Measurements from ENCODE around the gene MYL3. TPM values are rescaled to one million over a fixed set of nuclear protein-coding genes. Genes with fewer than 3 reads are reported as not detected.

Gene MYL3
- total RNA-seq, 1 experiment from 2014 or later = not detected

GRCh38 chr3:46893763-46894162 is 30.5 kb upstream of the MYL3 start:
- POLR2A ChIA-PET (ENCODE audit: unreplicated experiment) = no interaction called here
- CTCF ChIA-PET = no interaction called here
- no peak overlapping the region for H3K4me3 ChIP-seq
- no peaks in the 10 kb centered on the region for H3K9me2 ChIP-seq (ENCODE audit: insufficient read depth)
- no peaks in the 10 kb centered on the region for H3F3A ChIP-seq (ENCODE audit: insufficient read depth, low read depth)
- TF ChIP-seq CTCF (conservative IDR thresholded peaks at IDR 0.05) (no peak), EZH2 (IDR thresholded peaks at IDR 0.05; ENCODE audit: low read depth) (no peak)
- no peak overlapping the region for H2AFZ ChIP-seq
- H3K27ac ChIP-seq = no peak overlapping the region
- no peaks in the 10 kb centered on the region for H4K20me1 ChIP-seq (ENCODE audit: insufficient read depth)
- no peaks in the 10 kb centered on the region for H3K36me3 ChIP-seq (ENCODE audit: low read depth)
- no peaks in the 10 kb centered on the region for H3K27me3 ChIP-seq (ENCODE audit: insufficient read depth, low read depth)
- H3K79me2 ChIP-seq (ENCODE audit: low read depth) = no peaks in the 10 kb centered on the region
- BruUV-seq (replicated peaks) = no TSS peak
- H3K4me2 ChIP-seq = no peak overlapping the region
- H3K4me1 ChIP-seq (replicated peaks; ENCODE audit: insufficient read depth) = 0 out of 2 replicates have a peak, but pooled peaks cover 4% of the 10 kb centered on the region
- DNase-seq = no peak
- H3K9me3 ChIP-seq (ENCODE audit: insufficient read depth, low read depth) = no peaks in the 10 kb centered on the region
- intact Hi-C loops (cut with micrococcal nuclease; ENCODE audit: unreplicated experiment) = loop anchor here (2.0 kb wide), 1 partner anchor 35 kb away; no protein-coding TSS in a partner anchor

DNA sequence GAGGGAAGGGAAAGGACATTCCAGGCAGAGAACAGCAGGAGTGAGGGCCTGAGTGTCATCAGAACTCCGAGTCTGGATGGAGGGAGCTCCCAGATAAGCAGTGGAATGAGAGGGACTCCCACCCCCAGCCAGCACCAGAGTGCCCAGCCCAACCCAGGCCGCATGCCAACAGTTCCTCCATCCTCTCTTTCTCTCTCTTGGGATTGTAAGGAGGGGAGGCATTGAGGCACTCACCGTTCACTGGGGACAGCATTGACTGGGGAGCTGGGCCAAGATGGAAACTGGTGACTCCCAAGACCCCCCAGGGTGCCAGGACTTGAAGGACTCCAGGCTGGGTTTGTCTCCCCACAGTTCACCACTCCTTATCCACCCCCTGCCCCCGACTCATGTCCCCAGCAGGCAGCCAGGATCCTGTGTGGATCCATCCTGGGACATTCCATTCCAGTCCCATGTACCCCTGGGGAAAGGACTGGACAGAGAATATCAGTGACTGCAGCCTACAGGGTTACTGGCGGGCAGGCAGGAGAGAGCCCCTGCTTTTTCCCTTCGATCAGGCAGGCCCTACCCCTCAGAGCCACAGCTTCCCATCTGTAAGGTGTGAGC is 30.0 kb upstream of the MYL3 start:
- BruUV-seq (replicated peaks) = no TSS peak
- H2AFZ ChIP-seq = no peak overlapping the region
- POLR2A ChIA-PET (ENCODE audit: unreplicated experiment) = no interaction called here
- no peak for DNase-seq
- no peak overlapping the region for H3K4me3 ChIP-seq
- intact Hi-C loops (cut with micrococcal nuclease; ENCODE audit: unreplicated experiment) = loop anchor here (2.0 kb wide), 1 partner anchor 36 kb away; no protein-coding TSS in a partner anchor
- H3K4me1 ChIP-seq (replicated peaks; ENCODE audit: insufficient read depth) = 0 out of 2 replicates have a peak, but pooled peaks cover 4% of the 10 kb centered on the region
- no peak for TF ChIP-seq CTCF (conservative IDR thresholded peaks at IDR 0.05)
- TF ChIP-seq EZH2 (IDR thresholded peaks at IDR 0.05; ENCODE audit: low read depth) = no peak
- H3K9me3 ChIP-seq (ENCODE audit: insufficient read depth, low read depth) = no peaks in the 10 kb centered on the region
- H3K79me2 ChIP-seq (ENCODE audit: low read depth) = no peaks in the 10 kb centered on the region
- H3K27me3 ChIP-seq (ENCODE audit: insufficient read depth, low read depth) = no peaks in the 10 kb centered on the region
- H3K4me2 ChIP-seq = no peak overlapping the region
- H3K27ac ChIP-seq = no peak overlapping the region
- H3F3A ChIP-seq (ENCODE audit: insufficient read depth, low read depth) = no peaks in the 10 kb centered on the region
- H3K9me2 ChIP-seq (ENCODE audit: insufficient read depth) = no peaks in the 10 kb centered on the region
- CTCF ChIA-PET = no interaction called here
- no peaks in the 10 kb centered on the region for H4K20me1 ChIP-seq (ENCODE audit: insufficient read depth)
- no peaks in the 10 kb centered on the region for H3K36me3 ChIP-seq (ENCODE audit: low read depth)

DNA sequence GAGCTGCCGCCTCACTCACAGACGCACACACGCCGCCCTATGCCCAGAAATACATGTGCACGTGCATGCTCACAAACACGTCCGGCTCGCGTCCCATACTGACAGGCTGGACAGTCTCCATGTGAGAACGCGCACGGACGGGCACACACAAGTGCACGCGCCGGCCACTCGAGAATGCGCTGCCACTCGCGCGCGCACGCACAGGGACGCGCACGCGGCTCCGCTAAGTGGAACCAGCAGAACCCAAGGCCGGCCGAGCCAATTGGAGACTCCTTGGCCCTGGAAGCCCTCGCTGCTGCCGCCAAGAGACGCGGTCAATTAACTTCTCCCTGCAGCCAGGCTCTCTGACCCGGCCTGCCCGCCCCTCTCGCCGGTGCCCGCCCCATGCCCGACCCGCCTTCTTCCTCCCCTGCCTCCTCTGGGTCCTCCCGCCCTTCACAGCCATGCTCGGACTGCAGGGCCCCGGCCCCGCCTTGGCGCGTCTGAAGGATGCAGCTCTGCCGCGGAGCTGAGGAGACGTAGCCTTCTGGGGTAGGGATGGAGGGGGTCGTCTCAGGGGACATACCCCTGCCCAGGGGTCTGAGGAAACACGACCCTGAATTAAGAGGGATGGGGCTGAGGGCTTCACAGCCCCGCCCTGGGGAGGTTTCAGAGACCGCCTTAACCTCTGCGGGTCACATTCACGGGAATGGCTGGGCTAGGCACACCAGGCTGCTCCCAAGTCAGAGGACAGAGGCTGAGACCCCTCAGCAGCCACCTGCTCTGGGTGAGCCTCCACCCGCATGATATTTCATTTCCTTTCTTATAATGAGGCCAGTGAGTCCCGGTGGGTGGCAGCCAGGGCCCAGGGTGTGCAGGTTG is 29.3 kb upstream of the MYL3 start:
- H3K27ac ChIP-seq = no peak overlapping the region
- H3K4me1 ChIP-seq (replicated peaks; ENCODE audit: insufficient read depth) = 0 out of 2 replicates have a peak, but pooled peaks cover 4% of the 10 kb centered on the region
- no peaks in the 10 kb centered on the region for H4K20me1 ChIP-seq (ENCODE audit: insufficient read depth)
- intact Hi-C loops (cut with micrococcal nuclease; ENCODE audit: unreplicated experiment) = loop anchor here (2.0 kb wide), 1 partner anchor 36 kb away; no protein-coding TSS in a partner anchor
- no TSS peak for BruUV-seq (replicated peaks)
- no peaks in the 10 kb centered on the region for H3K9me2 ChIP-seq (ENCODE audit: insufficient read depth)
- H3K27me3 ChIP-seq (ENCODE audit: insufficient read depth, low read depth) = no peaks in the 10 kb centered on the region
- CTCF ChIA-PET = interaction anchor here (0.5 to 0.6 kb wide), 2 partner anchors 307 to 427 kb away, joined by 3 to 5 read pairs; no protein-coding TSS in a partner anchor
- TF ChIP-seq CTCF (conservative IDR thresholded peaks at IDR 0.05) (no peak; the same call in 1 of the 2 replicates), EZH2 (IDR thresholded peaks at IDR 0.05; ENCODE audit: low read depth) (no peak)
- H3K4me3 ChIP-seq = peak overlapping the region; percentile 60; the same call in 1 of the 2 replicates
- H2AFZ ChIP-seq = peak overlapping the region; percentile 66
- no peaks in the 10 kb centered on the region for H3K36me3 ChIP-seq (ENCODE audit: low read depth)
- no peaks in the 10 kb centered on the region for H3F3A ChIP-seq (ENCODE audit: insufficient read depth, low read depth)
- H3K79me2 ChIP-seq (ENCODE audit: low read depth) = no peaks in the 10 kb centered on the region
- H3K4me2 ChIP-seq = peak overlapping the region; percentile 88
- peak; percentile 59 to 80 for DNase-seq
- POLR2A ChIA-PET (ENCODE audit: unreplicated experiment) = interaction anchor here (0.7 kb wide), 1 partner anchor 106 kb away, joined by 6 read pairs; no protein-coding TSS in a partner anchor
- no peaks in the 10 kb centered on the region for H3K9me3 ChIP-seq (ENCODE audit: insufficient read depth, low read depth)
